Fibroblast of skin of left biceps (primary cell): ENCODE results near the gene MED23.
"Not testable (repeated sequence)": the region's sequence is repeated elsewhere in the genome, so short reads cannot be mapped to it uniquely, and the experiment has no call there.

Source experiments
- DNase-seq, 2 experiments: peaks; one replicate each; pipeline ENCODE4 v3.0.0-alpha.2; 2013; ENCODE audit warnings: low read depth in 2 of 2

The MED23 gene

GRCh38 chr6:131574686-131575085 is 53.4 kb downstream of the MED23 start:
- no peak for DNase-seq

DNA sequence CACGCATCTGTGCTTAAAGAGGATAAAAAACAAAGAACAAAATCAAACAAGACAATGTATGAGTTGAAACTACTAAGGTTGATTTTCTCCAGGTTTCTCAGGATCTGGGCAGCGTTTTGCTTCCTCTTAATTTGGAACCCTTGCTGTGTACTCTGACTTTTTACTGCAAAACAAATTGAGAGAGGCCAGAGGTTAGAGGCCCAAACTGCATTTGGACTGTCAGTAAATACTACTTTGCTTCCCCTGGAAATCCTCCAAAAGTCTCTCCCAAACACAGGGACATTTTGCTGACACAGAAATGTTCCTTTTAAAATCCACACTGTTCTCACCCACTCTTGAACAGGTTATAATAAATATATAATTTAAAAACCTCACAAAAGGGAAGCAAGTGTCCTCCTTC is 53.9 kb downstream of the MED23 start:
- DNase-seq = no peak

GRCh38 chr6:131572686-131573415 is 55.2 kb downstream of the MED23 start, which contains the start of gene ARG1:
TSS of gene ARG1 (plus strand) at chr6:131573226. CDS start at chr6:131573283, 57 bp downstream.
- DNase-seq = no peak

- no peak for DNase-seq
These were observed 59.3 kb downstream of the MED23 start for GRCh38 chr6:131568726-131569125.

- DNase-seq = no peak
These were observed 63.0 kb downstream of the MED23 start for GRCh38 chr6:131565056-131565455.

- no peak for DNase-seq
These were observed 65.9 kb downstream of the MED23 start for GRCh38 chr6:131561925-131562707.

- no peak for DNase-seq
These were observed 69.1 kb downstream of the MED23 start for GRCh38 chr6:131558922-131559321.

GRCh38 chr6:131555992-131556391 is 72.0 kb downstream of the MED23 start:
- DNase-seq = no peak

DNA sequence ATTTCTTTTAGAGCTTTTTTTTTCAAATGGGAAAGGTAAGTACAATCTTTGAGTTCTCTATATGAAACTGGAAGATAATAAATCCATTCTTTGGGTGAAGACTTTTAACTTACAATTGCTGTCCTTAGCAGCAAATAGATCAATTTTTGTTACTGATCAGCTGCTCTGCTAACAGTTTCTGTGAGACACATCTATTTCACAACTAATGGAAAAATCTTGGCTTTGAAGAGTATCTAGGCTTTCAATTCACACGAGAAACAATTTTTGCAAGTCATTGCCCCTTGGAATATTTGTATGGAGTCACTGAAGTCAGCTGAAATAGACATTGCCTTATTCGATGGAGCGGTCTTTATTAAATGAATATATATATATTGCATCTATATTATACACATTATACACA is 75.5 kb downstream of the MED23 start:
- DNase-seq = no peak

DNA sequence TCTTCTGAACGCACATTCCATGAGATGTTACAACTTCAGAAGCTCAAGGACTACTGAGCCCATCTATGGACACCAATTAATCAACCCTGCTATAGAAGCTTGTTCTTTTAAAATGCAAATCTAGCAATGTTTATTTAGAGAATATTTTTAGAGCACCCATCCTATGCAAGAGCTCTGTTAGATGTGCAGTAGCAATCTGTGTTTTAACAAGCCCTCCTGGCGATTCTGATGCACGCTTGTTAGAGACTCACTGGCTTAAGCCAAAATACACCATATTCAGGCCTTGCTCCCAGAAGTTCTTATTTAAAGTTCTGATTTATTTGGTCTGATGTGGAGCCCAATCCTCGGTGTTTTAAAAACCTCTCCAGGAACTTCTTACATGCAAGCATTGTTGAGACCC is 76.1 kb downstream of the MED23 start:
- DNase-seq = no peak

GRCh38 chr6:131549811-131550210 is 78.2 kb downstream of the MED23 start:
- DNase-seq = no peak

DNA sequence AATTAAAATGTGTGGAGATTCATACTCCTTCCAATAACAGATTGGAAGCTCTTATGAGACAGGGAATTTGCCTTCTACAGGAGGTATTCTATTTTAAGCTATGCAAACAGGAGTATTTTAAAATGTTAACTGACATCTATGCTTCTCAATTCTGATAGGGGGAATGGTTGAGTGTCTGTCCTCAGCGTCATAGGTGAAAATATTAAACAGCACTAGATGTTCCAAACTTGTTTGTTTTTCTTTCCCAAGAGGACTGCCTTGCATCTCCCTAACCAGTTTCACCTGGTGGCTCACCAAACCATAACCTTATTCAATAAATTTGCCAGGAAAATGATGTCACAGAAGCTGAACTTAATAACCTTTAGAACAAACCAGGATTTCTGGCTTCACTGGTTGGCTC is 79.6 kb downstream of the MED23 start:
- no peak for DNase-seq

DNA sequence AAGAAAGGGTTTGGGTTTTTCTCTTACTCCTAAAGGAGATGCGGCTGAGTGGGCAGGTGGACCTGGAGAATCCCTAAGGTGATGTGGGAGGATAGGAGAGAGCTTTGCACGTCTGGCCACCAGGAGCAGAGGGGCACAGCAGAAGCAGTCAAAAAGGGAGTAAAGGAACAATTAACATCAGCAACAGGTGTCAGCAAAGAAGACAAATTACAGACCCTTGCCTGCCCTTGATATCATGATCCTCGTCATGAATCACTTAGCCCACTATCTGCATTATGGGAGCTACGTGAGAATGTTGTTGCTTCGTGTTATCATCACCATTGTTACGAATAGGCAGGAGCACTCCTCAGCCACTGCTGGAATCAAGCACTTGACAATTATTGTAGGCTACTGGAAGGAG is 80.6 kb downstream of the MED23 start:
- DNase-seq = no peak

GRCh38 chr6:131545317-131545716 is 82.7 kb downstream of the MED23 start:
- no peak for DNase-seq

GRCh38 chr6:131538615-131539014 is 89.4 kb downstream of the MED23 start:
- not testable (repeated sequence) for DNase-seq

GRCh38 chr6:131532580-131533039 is 95.4 kb downstream of the MED23 start:
- no peak for DNase-seq

DNA sequence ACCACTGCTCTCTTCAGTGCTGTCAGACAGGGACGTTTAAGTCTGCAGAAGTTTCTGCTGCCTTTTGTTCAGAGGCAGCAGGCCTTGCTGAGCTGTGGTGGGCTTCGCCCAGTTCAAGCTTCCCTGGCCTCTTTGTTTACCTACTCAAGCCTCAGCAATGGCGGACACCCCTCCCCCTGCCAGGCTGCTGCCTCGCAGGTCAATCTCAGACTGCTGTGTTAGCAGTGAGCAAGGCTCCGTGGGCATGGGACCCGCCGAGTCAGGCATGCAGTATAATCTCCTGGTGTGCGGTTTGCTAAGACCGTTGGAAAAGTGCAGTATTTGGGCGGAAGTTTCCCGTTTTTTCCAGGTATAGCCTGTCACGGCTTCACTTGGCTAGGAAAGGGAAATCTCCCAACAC is 96.4 kb downstream of the MED23 start:
- DNase-seq = not testable (repeated sequence)

GRCh38 chr6:131530936-131531335 is 97.1 kb downstream of the MED23 start:
- DNase-seq = not testable (repeated sequence)

DNA sequence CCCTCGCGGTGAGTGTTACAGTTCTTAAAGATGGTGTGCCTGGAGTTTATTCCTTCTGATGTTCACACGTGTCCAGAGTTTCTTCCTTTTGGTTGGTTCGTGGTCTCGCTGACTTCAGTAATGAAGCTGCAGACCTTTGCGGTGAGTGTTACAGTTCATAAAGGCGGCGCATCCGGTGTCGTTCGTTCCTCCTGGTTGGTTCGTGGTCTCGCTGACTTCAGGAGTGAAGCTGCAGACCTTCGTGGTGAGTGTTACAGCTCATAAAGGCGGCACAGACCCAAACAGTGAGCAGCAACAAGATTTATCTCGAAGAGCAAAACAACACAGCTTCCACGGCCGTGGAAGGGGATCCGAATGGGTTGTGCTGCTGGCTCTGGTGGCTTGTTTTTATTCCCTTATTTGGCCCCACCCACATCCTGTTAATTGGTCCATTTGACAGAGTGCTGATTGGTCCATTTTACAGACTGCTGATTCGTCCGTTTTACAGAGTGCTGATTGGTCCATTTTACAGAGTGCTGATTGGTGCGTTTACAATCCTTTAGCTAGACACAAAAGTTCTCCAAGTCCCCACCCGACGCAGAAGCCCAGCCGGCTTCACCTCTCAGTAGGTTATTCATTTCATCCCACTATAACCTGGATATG is 103.2 kb downstream of the MED23 start:
- no peak for DNase-seq

GRCh38 chr6:131523988-131524673 is 103.9 kb downstream of the MED23 start:
- no peak for DNase-seq
